Fibroblast of the aortic adventitia (primary cell): Measurements from ENCODE around the gene KIFBP. TPM values are rescaled to one million over a fixed set of nuclear protein-coding genes. Genes with fewer than 3 reads are reported as not detected.
"Not testable (repeated sequence)": the region's sequence is repeated elsewhere in the genome, so short reads cannot be mapped to it uniquely, and the experiment has no call there.

Experiments used
- DNase-seq: peaks from one replicate; pipeline ENCODE4 v3.0.0-alpha.2; 2010; ENCODE audit warnings: low read depth
- H3K4me3 ChIP-seq: 2 replicates; pipeline ENCODE4 v1.5.1; 2011; ENCODE audit warnings: low read depth, mild to moderate bottlenecking, control low read depth, low read length, moderate library complexity
- CTCF ChIP-seq: IDR thresholded peaks from 2 replicates; pipeline ENCODE4 v1.5.1; 2011; ENCODE audit warnings: mild to moderate bottlenecking, low read length, control low read depth, inconsistent platforms; ENCODE audit not compliant: insufficient read depth
- total RNA-seq: library from RNA; depleted of rRNA; stranded (reverse); fragments of >200 nt; gene quantifications from 2 replicates; pipeline ENCODE4 v1.2.3, GENCODE V29; 2012; ENCODE audit warnings: low replicate concordance

KIFBP gene
- total RNA-seq, 1 donor: 59.3 TPM

- TF ChIP-seq CTCF: no peak
- H3K4me3 ChIP-seq: no peak overlapping the region
- DNase-seq: no peak
Observed at GRCh38 chr10:69022611-69023010, 34.0 kb downstream of the KIFBP start.

- no peak for DNase-seq
- no peak for TF ChIP-seq CTCF
- no peak overlapping the region for H3K4me3 ChIP-seq
Observed at GRCh38 chr10:69025370-69025896, 36.8 kb downstream of the KIFBP start.

- TF ChIP-seq CTCF: no peak
- H3K4me3 ChIP-seq: no peak overlapping the region
- DNase-seq: no peak
Observed at GRCh38 chr10:69033256-69033655, 44.7 kb downstream of the KIFBP start.

GRCh38 chr10:69037489-69037888 is 48.9 kb downstream of the KIFBP start:
- TF ChIP-seq CTCF: no peak
- no peak overlapping the region for H3K4me3 ChIP-seq
- no peak for DNase-seq

- not testable (repeated sequence) for H3K4me3 ChIP-seq, DNase-seq
Observed at GRCh38 chr10:69040904-69041303, 52.3 kb downstream of the KIFBP start.

- no peak for DNase-seq
- no peak for TF ChIP-seq CTCF
- no peak overlapping the region for H3K4me3 ChIP-seq
Observed at GRCh38 chr10:69042417-69042816, 53.8 kb downstream of the KIFBP start.

- no peak for DNase-seq
- no peak overlapping the region for H3K4me3 ChIP-seq
- TF ChIP-seq CTCF: no peak
Observed at GRCh38 chr10:69042838-69043237, 54.2 kb downstream of the KIFBP start.
